Measurements from ENCODE around the gene MAP4K4.

- no peak for TF ChIP-seq EZH2 (IDR thresholded peaks at IDR 0.05; ENCODE audit: insufficient read depth, poor library complexity, severe bottlenecking)
- no peak for TF ChIP-seq EZH2phosphoT487 (IDR thresholded peaks at IDR 0.05; ENCODE audit: insufficient read depth, low read depth)
Observed at GRCh38 chr2:101821828-101822458, 124.4 kb downstream of the MAP4K4 start.

All from GM23248 (cell line).